Fibroblast of gingiva (primary cell): Measurements from ENCODE around the gene ADGRE2.
"Not testable (repeated sequence)": the region's sequence is repeated elsewhere in the genome, so short reads cannot be mapped to it uniquely, and the experiment has no call there.

ENCODE experiments used
- DNase-seq: peaks from one replicate; pipeline ENCODE4 v3.0.0-alpha.2; 2011; ENCODE audit warnings: low read depth

ADGRE2 gene

GRCh38 chr19:14779151-14779550, 791 bp upstream of the ADGRE2 start:
- DNase-seq = no peak

DNA sequence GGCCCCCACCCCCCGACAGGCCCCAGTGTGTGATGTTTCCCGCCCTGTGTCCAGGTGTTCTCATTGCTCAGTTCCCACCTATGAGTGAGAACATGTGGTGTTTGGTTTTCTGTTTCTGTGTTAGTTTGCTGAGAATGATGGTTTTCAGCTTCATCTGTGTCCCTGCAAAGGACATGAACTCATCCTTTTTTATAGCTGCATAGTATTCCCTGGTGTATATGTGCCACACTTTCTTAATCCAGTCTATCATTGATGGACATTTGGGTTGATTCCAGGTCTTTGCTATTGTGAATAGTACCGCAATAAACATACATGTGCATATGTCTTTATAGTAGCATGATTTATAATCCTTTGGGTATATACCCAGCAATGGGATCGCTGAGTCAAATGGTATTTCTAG, 715 bp downstream of the ADGRE2 start:
- DNase-seq = not testable (repeated sequence)

DNA sequence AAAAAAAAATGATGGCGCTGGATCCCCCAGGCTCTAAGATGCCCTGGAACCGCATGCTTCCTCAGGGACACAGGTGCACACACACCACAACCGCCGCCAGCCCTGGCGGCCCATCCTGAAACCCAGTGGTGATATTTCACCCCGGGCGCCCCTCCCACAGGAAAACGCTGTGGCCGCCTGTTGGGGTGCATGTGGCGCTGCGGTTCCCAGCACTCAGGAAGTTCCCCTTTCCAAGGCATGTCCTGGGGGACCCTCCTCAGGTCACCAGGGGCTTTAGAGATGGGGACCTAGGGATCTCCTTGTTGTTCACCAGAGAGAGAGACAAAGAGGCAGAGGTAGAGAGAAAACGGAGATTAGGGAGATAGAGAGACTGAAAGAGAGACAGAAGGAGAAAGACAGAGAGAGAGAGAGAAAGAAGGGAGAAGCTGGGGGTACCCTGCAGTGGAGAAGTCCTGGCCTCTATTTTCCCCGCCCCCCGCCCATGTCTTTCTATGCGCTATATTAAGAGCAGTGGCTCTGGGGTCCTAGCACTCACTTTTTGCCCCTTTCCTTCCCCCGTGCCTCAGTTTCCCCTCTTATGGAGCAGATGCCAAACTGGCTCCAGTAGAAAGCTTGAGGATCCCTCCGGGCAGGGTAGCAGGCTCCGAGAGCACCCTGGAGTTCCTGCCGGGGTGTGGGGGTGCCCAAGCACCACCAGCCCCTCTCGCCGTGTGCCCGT, 2.3 kb downstream of the ADGRE2 start:
- no peak for DNase-seq

DNA sequence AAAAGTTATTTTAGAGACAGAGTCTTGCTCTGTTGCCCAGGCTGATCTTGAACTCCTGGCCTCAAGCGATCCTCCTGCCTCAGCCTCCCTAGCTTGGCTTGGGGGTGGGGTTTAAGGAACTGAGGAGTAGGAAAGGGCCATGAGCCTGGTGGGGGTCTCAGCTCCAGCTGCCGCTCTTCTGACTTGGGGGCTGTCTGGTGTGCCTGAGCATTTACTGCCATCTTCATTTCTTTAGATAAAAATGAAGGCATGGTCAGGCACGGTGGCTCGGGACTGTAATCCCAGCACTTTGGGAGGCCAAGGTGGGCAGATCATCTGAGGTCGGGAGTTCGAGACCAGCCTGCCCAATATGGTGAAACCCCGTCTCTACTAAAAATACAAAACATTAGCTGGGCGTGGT, 3.0 kb downstream of the ADGRE2 start:
- not testable (repeated sequence) for DNase-seq

GRCh38 chr19:14774373-14774772, 4.0 kb downstream of the ADGRE2 start:
- DNase-seq = no peak

DNA sequence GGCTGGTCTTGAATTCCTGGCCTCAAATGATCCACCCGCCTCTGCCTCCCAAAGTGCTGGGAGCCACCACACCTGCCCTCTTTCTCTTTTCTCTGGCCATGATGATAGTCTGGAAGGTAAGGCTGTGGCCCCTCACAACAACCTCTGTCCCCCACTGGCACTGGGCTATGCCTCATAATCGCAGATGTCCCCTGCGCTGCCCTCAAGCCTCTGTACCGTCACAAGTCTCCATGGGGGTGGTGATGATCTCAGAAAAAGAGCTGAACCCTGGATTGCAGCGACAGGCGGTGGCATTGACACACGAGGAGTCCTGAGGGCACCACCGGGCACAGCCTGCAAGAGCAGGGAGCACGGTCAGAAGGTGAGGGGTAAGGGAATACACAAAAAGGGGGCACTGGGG, 4.6 kb downstream of the ADGRE2 start:
- DNase-seq = not testable (repeated sequence)

DNA sequence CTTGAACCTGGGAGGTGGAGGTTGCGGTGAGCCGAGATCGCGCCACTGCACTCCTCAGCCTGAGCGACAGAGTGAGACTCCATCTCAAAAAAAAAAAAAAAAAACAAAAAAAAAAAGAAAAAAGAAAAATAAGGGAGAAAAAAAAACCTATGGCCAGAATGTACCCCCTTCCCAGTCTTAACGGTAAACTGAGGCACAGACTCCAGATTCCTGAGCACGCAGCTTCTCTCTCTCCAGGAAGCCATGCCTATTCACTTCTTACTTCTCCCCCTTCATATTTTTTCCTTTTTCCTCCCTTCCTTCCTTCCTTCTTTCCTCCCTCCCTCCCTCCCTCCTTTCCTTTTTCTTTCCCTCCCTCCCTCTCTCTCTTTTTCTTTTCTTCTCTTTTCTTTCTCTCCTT, 5.4 kb downstream of the ADGRE2 start:
- no peak for DNase-seq

- no peak for DNase-seq
These were observed 5.9 kb downstream of the ADGRE2 start for GRCh38 chr19:14772467-14772866.

DNA sequence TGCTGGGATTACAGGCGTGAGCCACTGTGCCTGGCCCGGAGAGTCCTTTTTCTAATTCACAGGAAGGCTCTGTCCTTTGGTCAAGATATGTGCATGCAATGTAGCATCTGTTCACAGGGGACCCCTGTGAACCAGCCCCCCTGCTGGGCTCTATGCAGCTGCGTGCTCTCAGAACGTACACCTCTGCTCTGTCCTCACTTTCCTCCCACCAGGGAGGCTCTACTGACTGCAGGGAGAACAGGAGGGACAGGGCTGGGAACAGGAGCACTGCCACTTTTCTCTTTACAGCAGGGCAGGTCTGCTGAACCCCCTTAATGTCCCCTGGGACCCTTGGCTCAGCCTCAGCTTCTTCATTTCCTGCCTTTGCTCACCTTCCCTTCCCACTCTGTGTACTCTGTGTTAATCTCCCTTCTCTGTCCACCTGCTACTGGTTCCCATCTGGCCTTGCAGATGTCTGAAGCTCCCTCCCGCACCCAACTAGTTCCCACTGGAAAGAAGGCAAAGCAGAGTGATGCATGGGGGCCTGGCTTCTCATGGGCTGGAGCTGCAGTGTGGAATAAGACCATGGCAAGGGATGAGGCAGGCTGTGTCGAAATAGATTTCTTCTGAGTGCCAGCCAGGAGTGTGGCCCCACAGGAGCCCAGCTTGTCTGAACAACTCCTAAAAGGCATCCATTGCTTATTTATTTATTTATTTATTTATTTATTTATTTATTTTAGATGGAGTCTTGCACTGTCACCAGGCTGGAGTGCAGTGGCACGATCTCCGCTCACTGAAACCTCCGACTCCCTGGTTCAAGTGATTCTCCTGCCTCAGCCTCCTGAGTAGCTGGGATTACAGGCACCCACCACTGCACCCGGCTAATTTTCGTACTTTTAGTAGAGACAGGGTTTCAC, 7.2 kb downstream of the ADGRE2 start:
- DNase-seq = no peak

DNA sequence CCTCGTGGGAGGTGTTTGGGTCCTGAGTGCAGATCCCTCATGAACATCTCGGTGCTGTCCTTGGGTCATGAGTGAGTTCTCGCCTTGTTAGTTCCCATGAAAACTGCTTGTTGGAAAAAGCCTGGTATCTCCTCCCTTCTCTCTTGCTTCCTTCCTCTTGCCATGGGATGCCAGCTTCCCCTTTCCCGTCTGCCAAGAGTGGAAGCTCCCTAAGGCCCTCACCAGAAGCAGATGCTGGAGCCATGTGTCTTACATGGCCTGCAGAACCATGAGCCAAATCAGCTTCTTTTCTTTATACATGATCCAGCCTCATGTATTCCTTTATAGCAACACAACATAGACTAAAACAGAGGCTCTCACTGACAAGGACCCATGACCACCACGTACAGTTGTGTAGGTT, 8.2 kb downstream of the ADGRE2 start:
- no peak for DNase-seq

DNA sequence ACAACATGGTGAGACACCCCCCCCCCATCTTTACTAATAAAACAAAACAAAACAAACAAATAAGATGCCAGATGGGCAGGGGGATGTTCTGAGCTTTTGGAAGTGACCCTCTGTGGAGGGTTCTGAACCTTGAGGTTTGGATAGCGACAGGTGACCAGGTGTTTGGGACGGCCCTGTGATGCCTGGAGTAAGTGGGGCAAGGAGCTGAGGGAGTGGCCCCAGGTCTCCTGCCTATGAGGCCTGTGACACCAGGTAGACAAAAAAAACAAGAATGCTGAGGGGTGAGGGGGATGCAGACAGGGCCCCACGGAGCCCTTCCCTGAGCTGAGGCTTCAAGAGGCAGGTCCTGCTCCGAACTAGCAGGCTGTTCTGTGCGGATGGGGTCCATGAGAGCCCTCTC, 9.2 kb downstream of the ADGRE2 start:
- DNase-seq = no peak

DNA sequence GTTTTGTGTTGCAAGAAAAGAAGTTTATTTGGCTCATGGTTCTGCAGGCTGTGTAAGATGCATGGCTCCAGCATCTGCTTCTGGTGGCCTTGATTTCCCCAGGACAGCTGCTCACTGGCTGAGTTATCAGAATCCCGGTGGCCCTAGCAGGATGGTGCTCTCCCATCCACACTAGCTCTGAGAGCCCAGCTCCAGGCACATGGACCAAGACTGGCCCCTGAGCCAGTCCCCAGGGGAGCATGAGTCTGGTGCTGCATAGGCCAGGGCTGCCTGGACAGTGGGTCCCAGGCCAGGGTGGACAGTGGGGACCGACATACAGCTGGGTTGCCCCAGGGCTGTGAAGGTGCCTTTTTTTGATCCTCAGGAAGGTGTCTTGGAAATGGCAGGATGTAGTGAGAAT, 10.4 kb downstream of the ADGRE2 start:
- DNase-seq = no peak

DNA sequence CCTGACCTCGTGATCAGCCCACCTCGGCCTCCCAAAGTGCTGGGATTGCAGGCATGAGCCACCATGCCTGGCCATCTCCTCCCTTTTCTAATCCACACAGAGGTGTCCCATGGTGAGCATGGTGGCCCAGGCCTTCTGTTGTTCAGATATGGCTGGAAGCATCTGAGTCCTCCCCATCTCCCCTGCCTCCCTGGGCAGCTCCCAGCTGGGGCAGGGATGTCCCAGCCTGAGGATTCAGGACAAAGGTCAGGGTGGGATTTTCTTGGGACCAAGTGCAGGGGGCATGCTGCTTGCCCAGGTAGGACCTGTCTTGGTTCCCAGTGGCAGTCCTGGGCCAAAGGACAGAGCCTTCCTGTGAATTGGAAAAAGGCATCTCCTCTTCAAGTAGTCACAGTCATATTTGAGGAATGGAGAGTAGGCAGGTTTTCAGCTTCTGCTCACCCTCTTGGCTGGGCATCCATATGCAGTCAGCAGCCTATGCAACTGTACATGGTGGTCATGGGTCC, 10.8 kb downstream of the ADGRE2 start:
- no peak for DNase-seq

DNA sequence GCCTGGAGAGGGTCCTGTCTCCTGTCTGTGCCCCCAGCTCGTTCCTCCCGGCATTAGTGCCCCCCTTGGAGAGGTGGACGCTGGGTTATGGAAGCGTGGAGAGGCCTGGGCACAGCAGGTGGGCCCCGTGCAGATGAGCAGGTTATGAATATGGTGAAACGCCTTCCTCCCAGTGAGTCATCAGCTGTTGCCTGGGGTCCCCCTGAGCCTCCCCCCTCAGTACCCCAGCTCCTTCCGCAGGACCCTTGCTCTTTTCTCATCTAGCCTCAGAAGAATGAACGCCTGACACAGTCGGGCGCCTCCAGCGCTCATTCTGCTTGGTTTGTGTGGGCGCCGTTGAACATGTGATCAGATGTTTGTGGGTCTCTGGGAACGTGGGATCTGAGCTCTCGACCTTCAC, 12.5 kb downstream of the ADGRE2 start:
- DNase-seq = not testable (repeated sequence)

DNA sequence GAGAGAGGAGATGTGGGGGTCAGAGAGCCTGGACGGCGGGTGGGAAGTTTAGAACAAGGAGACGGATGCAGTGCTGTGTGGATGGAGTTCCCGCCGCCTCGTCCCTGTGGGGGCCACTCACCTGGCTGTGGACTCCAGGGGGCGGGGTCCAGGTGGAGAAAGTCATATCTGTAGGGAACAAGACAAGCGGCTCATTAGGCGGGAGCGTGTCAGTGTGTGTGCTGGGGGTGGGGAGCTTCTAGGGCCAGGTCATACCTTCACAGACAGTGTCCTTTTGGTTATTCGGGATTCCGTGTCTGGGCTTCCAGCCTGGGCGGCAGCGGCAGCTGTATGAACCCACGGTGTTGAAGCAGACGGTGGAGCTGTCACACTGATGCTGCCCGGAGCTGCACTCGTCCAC, 13.0 kb downstream of the ADGRE2 start:
- DNase-seq = not testable (repeated sequence)

- no peak for DNase-seq
These were observed 14.0 kb downstream of the ADGRE2 start for GRCh38 chr19:14764401-14764800.

DNA sequence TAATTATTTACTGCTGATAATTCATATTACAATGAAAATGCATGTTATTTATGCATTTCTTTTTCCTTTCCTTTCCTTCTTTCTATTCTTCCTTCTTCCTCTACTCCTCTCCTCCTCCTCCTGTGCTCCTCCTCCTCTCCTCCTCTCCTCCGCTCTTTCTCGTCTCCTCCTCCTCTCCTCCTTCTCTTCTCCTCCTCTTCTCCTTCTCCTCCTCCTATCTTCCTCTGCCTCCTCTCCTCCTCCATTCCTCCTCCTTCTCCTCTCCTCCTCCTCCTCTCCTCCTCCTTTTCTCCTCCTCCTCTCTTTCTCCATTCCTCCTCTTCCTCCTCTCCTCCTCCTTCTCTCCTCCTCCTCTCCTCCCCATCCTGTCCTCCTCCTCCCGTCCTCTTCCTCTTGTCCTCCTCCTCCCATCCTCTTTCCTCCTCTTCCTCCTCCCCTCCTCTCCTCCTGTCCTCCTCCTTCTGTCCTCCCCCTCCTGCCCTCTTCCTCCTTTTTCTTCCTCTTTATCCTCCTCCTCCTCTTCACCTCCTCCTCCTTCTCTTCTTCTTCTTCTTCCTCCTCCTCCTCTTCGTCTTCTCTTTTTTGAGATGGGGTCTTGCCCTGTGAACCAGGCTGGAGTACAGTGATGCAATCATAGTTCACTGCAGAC, 14.7 kb downstream of the ADGRE2 start:
- no peak for DNase-seq

DNA sequence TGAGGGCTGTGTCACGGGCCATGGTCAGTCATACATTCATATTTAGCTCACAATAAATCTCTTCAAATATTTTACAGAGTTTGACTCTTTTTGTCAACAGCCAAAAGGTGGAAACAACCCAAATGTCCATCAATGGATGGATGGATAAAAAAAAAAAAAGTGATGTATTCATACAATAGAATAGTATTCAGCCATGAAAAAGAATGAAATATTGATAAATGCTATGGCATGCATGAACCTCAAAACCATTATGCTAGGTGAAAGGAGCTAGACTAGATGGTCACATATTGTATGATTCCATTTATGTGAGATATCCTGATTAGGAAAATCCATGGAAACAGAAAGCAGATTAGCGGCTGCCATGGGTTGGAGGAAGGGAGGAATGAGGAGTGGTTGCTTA, 16.2 kb downstream of the ADGRE2 start:
- DNase-seq = no peak

- no peak for DNase-seq
These were observed 16.8 kb downstream of the ADGRE2 start for GRCh38 chr19:14761607-14762006.

GRCh38 chr19:14758816-14759215, 19.5 kb downstream of the ADGRE2 start:
- no peak for DNase-seq

GRCh38 chr19:14748601-14749000, 29.8 kb downstream of the ADGRE2 start:
- DNase-seq = no peak

DNA sequence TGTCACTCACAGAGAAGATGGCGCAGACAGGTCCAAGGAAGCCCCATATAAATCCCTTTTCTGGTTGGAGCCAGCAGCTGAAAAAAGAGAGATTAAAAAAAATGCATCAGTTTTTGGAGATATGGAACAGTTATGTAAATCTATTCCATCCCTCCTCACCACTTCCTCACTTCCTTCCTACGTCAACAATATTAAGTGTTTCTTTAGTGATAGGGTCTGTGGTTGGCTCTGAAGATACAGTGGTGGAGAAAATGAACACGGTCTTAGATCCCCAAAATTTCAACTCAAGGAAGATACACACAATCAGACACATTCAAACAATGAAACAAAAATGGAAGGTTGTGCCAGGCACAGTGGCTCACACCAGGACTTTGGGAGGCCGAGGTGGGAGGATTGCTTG, 31.5 kb downstream of the ADGRE2 start:
- DNase-seq = no peak

DNA sequence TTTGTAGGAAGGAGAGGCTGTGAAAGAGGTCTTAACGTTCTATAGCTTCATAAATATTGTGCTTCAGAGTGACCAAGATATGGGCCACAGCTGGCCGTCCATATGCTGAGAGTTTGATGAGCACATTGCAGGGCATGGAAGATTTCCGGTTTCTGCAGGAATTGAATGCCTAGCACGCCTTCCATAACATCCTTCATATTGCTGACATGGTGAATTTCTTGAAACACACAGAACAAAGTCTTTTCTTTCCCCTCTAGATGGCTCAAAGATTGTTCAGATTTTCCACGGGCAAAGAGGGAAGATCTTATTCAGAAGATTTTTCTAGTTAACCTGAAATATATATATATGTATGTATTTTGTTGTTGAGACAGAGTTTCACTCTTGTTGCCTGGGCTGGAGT, 42.4 kb downstream of the ADGRE2 start:
- no peak for DNase-seq
